Endothelial cell of umbilical vein (primary cell): Measurements from ENCODE around the gene MPPE1.

Source experiments
- JUN ChIP-seq: IDR thresholded peaks from 2 replicates; pipeline ENCODE4 v1.6.1; 2011; ENCODE audit warnings: borderline replicate concordance, low read depth; ENCODE audit not compliant: insufficient read length, insufficient read depth
- POLR2A ChIP-seq: IDR thresholded peaks from 2 replicates; pipeline ENCODE4 v1.6.1; 2012; ENCODE audit warnings: low read depth, mild to moderate bottlenecking, control low read depth, low read length
- TF ChIP-seq, protein P1 (sequence below), 2 donors: IDR thresholded peaks; 1 replicate in 1 of 2; 2 replicates in 1 of 2; pipeline ENCODE4 v1.5.1; 2011; ENCODE audit warnings: low read length in 2 of 2, mild to moderate bottlenecking in 2 of 2, moderate library complexity in 2 of 2, control low read depth in 1 of 2, inconsistent platforms in 1 of 2, low read depth in 1 of 2; ENCODE audit not compliant: insufficient read depth in 1 of 2; ENCODE audit errors: extremely low read depth in 1 of 2

DNA sequence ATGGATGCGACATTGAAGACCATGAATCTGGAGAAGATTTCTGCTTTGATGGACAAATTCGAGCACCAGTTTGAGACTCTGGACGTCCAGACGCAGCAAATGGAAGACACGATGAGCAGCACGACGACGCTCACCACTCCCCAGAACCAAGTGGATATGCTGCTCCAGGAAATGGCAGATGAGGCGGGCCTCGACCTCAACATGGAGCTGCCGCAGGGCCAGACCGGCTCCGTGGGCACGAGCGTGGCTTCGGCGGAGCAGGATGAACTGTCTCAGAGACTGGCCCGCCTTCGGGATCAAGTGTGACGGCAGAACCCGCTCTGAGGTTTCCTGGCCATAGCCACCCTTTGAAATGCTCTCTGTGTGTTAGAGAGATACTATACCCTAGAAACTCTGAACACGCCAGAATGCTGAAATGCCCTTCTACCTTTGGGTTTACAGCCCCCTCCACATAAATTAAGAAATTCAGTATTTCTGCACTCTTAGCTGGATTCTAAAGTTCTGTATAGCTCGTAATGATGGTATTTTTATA lies 56.2 kb downstream of the MPPE1 start:
- TF ChIP-seq, protein P1, sequence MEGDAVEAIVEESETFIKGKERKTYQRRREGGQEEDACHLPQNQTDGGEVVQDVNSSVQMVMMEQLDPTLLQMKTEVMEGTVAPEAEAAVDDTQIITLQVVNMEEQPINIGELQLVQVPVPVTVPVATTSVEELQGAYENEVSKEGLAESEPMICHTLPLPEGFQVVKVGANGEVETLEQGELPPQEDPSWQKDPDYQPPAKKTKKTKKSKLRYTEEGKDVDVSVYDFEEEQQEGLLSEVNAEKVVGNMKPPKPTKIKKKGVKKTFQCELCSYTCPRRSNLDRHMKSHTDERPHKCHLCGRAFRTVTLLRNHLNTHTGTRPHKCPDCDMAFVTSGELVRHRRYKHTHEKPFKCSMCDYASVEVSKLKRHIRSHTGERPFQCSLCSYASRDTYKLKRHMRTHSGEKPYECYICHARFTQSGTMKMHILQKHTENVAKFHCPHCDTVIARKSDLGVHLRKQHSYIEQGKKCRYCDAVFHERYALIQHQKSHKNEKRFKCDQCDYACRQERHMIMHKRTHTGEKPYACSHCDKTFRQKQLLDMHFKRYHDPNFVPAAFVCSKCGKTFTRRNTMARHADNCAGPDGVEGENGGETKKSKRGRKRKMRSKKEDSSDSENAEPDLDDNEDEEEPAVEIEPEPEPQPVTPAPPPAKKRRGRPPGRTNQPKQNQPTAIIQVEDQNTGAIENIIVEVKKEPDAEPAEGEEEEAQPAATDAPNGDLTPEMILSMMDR (IDR thresholded peaks at IDR 0.05; ENCODE audit: extremely low read depth in 1 of 2, insufficient read depth in 1 of 2, low read depth in 1 of 2, low read length in 2 of 2), result no peak
- TF ChIP-seq POLR2A (no peak), JUN (no peak)
